ENCODE results near the gene ZNF511. TPM values are rescaled to one million over a fixed set of nuclear protein-coding genes. Genes with fewer than 3 reads are reported as not detected.

The ZNF511 gene
- total and polyA plus RNA-seq, 9 of the 15 experiments (the other 6 are each of a cell fraction or from before 2014, with no cell fraction given), result 0.61 to 69.3 (median 40.1) TPM

- TF ChIP-seq CTCFL (IDR thresholded peaks at IDR 0.05; ENCODE audit: borderline replicate concordance, insufficient read depth, low read depth, low read length, poor library complexity, severe bottlenecking), result no peak
- TF ChIP-seq ZNF584 (CRISPR knock-in tag; IDR thresholded peaks at IDR 0.05; ENCODE audit: low read depth), result no peak
- no peak for TF ChIP-seq TAF9B (IDR thresholded peaks at IDR 0.05; ENCODE audit: partially characterized antibody)
- TF ChIP-seq ZBTB8A (IDR thresholded peaks at IDR 0.05; ENCODE audit: partially characterized antibody), result no peak
- no peak for TF ChIP-seq TFAM (CRISPR knock-in tag; conservative IDR thresholded peaks at IDR 0.05)
- peak; percentile 73 to 75; a peak in 3 of 4 replicates for TF ChIP-seq NRF1 (conservative IDR thresholded peaks at IDR 0.05 in 1 of 2, IDR thresholded peaks at IDR 0.05 in 1 of 2)
- TF ChIP-seq MAX (CRISPR knock-in tag; IDR thresholded peaks at IDR 0.05), result peak; percentile 89
- no peak for TF ChIP-seq HMG20A (CRISPR knock-in tag; conservative IDR thresholded peaks at IDR 0.05)
- TF ChIP-seq THAP7 (CRISPR knock-in tag; IDR thresholded peaks at IDR 0.05), result no peak
- no peak for TF ChIP-seq ZNF764 (CRISPR knock-in tag; IDR thresholded peaks at IDR 0.05; ENCODE audit: low read depth)
- peak; percentile 57 for TF ChIP-seq SMARCA4 (IDR thresholded peaks at IDR 0.05)
- TF ChIP-seq ZKSCAN1 (IDR thresholded peaks at IDR 0.05; ENCODE audit: low read depth, low read length), result no peak
- TF ChIP-seq GATA2 (CRISPR knock-in tag; IDR thresholded peaks at IDR 0.05), result peak; percentile 75
- TF ChIP-seq E2F5 (CRISPR knock-in tag; IDR thresholded peaks at IDR 0.05), result no peak
- TF ChIP-seq MYBL2 (IDR thresholded peaks at IDR 0.05; ENCODE audit: low read depth), result no peak
- no peak for TF ChIP-seq MYBL2 (CRISPR knock-in tag; IDR thresholded peaks at IDR 0.05; ENCODE audit: borderline replicate concordance)
- TF ChIP-seq ZNF57 (CRISPR knock-in tag; IDR thresholded peaks at IDR 0.05), result no peak
- peak; percentile 47; the same call in 1 of the 2 replicates for TF ChIP-seq STAT5A (IDR thresholded peaks at IDR 0.05; ENCODE audit: borderline replicate concordance, low read length)
- TF ChIP-seq E2F6 (IDR thresholded peaks at IDR 0.05; ENCODE audit: borderline replicate concordance in 1 of 2, extremely low read depth in 1 of 2, insufficient read depth in 1 of 2, insufficient read length in 1 of 2, low read depth in 1 of 2, low read length in 1 of 2, poor library complexity in 1 of 2, severe bottlenecking in 1 of 2), result peak; percentile 50 to 85
- no peak for TF ChIP-seq GATAD2A (IDR thresholded peaks at IDR 0.05)
Measured at GRCh38 chr10:133359972-133360610, 51.4 kb downstream of the ZNF511 start (continued).

Measured in K562 (cell line).